ENCODE data around the gene SAMD14. TPM values are rescaled to one million over a fixed set of nuclear protein-coding genes. Genes with fewer than 3 reads are reported as not detected.

SAMD14 gene
- total RNA-seq, 1 donor, result 4.7 TPM

- no peak overlapping the region for H3K4me3 ChIP-seq (ENCODE audit: low read depth, low read length)
- peak; percentile 72 for TF ChIP-seq CTCF (IDR thresholded peaks at IDR 0.05; ENCODE audit: insufficient read depth, low read depth, low read length)
- peak; percentile 67 for DNase-seq (ENCODE audit: low read depth)
Observed at GRCh38 chr17:50114849-50115357, 15.1 kb downstream of the SAMD14 start.

- TF ChIP-seq CTCF (IDR thresholded peaks at IDR 0.05; ENCODE audit: insufficient read depth, low read depth, low read length), result no peak
- DNase-seq (ENCODE audit: low read depth), result no peak
- no peak overlapping the region for H3K4me3 ChIP-seq (ENCODE audit: low read depth, low read length)
Observed at GRCh38 chr17:50114401-50114800, 15.6 kb downstream of the SAMD14 start.

- TF ChIP-seq CTCF (IDR thresholded peaks at IDR 0.05; ENCODE audit: insufficient read depth, low read depth, low read length), result no peak
- no peak for DNase-seq (ENCODE audit: low read depth)
- H3K4me3 ChIP-seq (ENCODE audit: low read depth, low read length), result no peak overlapping the region
Observed at GRCh38 chr17:50113624-50114320, 16.2 kb downstream of the SAMD14 start.

GRCh38 chr17:50112694-50113093, 17.3 kb downstream of the SAMD14 start:
- TF ChIP-seq CTCF (IDR thresholded peaks at IDR 0.05; ENCODE audit: insufficient read depth, low read depth, low read length), result no peak
- no peak overlapping the region for H3K4me3 ChIP-seq (ENCODE audit: low read depth, low read length)
- DNase-seq (ENCODE audit: low read depth), result no peak

DNA sequence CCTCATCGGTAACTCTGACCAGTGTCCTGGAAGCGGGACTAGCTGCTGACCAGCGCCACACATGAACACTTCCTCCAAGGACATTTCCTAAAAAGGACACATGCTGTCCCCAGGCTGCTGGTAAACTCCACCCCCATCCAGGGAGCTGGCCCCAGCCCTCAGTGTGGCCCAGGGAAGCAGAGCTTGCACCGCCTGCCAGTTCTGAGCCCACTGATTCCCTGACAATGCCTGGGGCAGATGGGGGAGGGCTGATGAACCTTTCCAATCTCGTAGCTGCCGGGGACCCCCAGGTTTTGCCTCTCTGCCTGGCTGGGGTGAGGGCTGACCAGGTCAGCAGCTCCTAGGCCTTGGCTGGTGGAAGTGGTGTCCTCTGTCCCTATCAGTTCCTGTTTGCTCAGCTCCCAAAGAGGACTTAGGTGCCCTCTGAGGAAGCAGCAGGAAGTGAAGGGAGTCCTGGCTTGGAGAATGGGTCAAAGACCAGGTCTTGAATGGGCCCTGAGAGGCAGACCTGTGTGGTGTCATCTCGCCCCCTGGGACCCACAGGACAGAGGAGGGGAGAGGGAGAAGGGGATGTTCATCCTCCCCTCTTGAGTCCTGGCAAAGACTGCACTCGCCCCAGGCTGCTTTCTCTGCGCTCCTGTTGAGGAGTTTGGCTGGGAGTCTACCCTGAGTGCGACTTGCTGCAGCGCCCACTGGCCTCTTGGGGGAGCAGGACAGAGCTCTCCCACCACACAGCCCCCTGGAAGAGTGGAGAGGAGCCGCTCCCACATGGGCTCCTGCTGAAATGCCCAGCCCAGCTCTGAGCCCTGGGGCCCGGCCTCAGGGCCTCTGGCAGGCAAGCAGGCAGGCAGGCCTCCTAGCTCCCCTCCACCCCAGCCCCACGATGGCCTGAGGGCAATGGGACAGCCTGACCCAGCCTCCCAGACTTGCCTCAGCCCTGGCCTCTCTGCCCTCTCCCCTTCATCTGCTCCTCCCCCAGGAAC, 18.0 kb downstream of the SAMD14 start:
- DNase-seq (ENCODE audit: low read depth), result no peak
- no peak for TF ChIP-seq CTCF (IDR thresholded peaks at IDR 0.05; ENCODE audit: insufficient read depth, low read depth, low read length)
- no peak overlapping the region for H3K4me3 ChIP-seq (ENCODE audit: low read depth, low read length)

- H3K4me3 ChIP-seq (ENCODE audit: low read depth, low read length), result no peak overlapping the region
- TF ChIP-seq CTCF (IDR thresholded peaks at IDR 0.05; ENCODE audit: insufficient read depth, low read depth, low read length), result no peak
- no peak for DNase-seq (ENCODE audit: low read depth)
Observed at GRCh38 chr17:50110591-50111349, 19.2 kb downstream of the SAMD14 start.
